ENCODE results near the gene MRPS21. TPM values are rescaled to one million over a fixed set of nuclear protein-coding genes. Genes with fewer than 3 reads are reported as not detected.

The MRPS21 gene
- total and polyA plus RNA-seq, 2 experiments from 2014 or later = 41.9 to 82.5 TPM

DNA sequence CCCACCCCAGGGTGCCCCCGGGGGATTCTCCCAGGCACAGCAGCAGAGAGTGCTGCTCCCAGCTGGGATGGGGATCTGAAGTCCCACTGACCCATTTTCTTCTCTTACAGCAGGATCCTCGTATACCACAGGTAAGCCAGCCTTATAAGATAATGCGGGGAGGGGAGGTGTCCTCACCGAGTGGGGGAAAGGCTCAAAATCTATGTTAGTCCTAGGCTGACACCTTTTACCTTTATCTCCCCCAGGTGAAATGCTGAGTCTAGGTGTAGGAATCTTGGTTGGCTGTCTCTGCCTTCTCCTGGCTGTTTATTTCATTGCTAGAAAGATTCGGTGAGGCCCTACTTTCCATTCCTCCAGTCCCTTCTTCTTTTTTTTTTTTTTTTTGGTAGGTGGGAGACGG is 30.1 kb upstream of the MRPS21 start:
- DNase-seq (ENCODE audit: low spot score) = no peak
- Histone ChIP-seq H3K4me3 (no peak overlapping the region), H3K9me2 (replicated peaks; ENCODE audit: insufficient read depth) (no peaks in the 10 kb centered on the region), H2AFZ (no peak overlapping the region), H3K9me3 (ENCODE audit: low read depth) (no peaks in the 10 kb centered on the region), H3K27me3 (no peaks in the 10 kb centered on the region), H3K4me2 (no peak overlapping the region), H3K79me2 (peaks cover 22% of the 10 kb centered on the region), H3K36me3 (replicated peaks; ENCODE audit: insufficient read depth, low read depth) (no peaks in the 10 kb centered on the region), H4K20me1 (ENCODE audit: insufficient read depth, poor library complexity, severe bottlenecking) (no peaks in the 10 kb centered on the region), H3K27ac (no peak overlapping the region), H3K4me1 (ENCODE audit: insufficient read depth) (peaks cover 25% of the 10 kb centered on the region)
- TF ChIP-seq EZH2phosphoT487 (IDR thresholded peaks at IDR 0.05; ENCODE audit: low read depth, severe bottlenecking, unreplicated experiment) (no peak), EZH2 (IDR thresholded peaks at IDR 0.05; ENCODE audit: borderline replicate concordance) (no peak)
- TF ChIP-seq, protein P1, sequence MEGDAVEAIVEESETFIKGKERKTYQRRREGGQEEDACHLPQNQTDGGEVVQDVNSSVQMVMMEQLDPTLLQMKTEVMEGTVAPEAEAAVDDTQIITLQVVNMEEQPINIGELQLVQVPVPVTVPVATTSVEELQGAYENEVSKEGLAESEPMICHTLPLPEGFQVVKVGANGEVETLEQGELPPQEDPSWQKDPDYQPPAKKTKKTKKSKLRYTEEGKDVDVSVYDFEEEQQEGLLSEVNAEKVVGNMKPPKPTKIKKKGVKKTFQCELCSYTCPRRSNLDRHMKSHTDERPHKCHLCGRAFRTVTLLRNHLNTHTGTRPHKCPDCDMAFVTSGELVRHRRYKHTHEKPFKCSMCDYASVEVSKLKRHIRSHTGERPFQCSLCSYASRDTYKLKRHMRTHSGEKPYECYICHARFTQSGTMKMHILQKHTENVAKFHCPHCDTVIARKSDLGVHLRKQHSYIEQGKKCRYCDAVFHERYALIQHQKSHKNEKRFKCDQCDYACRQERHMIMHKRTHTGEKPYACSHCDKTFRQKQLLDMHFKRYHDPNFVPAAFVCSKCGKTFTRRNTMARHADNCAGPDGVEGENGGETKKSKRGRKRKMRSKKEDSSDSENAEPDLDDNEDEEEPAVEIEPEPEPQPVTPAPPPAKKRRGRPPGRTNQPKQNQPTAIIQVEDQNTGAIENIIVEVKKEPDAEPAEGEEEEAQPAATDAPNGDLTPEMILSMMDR (IDR thresholded peaks at IDR 0.05; ENCODE audit: poor library complexity) = no peak
- WGBS (ENCODE audit: low lambda C conversion rate, missing lambda C conversion rate) = 86% methylated on average over 6 of the region's 6 CpGs

DNA sequence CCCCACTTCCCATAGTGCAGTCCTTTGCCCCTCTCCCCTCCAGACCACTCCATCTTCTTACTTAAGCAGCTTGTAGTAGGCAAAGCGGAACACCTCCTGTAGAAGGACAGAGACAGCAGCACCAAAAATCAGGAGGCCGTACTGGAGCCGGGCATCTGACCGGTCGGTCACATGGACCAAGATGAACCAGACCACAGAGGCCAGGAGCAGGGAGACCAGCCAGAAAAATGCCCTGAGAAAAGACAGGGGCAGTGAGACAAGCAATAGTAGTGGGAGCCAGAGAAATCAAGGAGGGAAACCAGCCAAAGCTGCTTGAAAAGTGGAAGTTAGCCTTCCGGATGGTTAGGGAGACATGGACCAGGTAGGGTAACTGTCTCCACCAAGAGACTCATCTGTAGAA is 25.8 kb upstream of the MRPS21 start:
- Histone ChIP-seq H3K36me3 (replicated peaks; ENCODE audit: insufficient read depth, low read depth) (no peaks in the 10 kb centered on the region), H4K20me1 (ENCODE audit: insufficient read depth, poor library complexity, severe bottlenecking) (no peaks in the 10 kb centered on the region), H3K4me1 (ENCODE audit: insufficient read depth) (peaks cover 19% of the 10 kb centered on the region), H3K27ac (peak overlapping the region; percentile 95), H3K27me3 (no peaks in the 10 kb centered on the region), H3K9me3 (ENCODE audit: low read depth) (no peaks in the 10 kb centered on the region), H3K4me3 (peak overlapping the region; percentile 58), H3K79me2 (peaks cover 24% of the 10 kb centered on the region), H2AFZ (no peak overlapping the region), H3K4me2 (peak overlapping the region; percentile 93), H3K9me2 (replicated peaks; ENCODE audit: insufficient read depth) (no peaks in the 10 kb centered on the region)
- DNase-seq (ENCODE audit: low spot score) = no peak
- no peak for TF ChIP-seq EZH2 (IDR thresholded peaks at IDR 0.05; ENCODE audit: borderline replicate concordance)
- TF ChIP-seq, protein P1 (IDR thresholded peaks at IDR 0.05; ENCODE audit: poor library complexity) = no peak
- TF ChIP-seq EZH2phosphoT487 (IDR thresholded peaks at IDR 0.05; ENCODE audit: low read depth, severe bottlenecking, unreplicated experiment) = no peak
- WGBS (ENCODE audit: low lambda C conversion rate, missing lambda C conversion rate) = 48% methylated on average over 6 of the region's 6 CpGs

DNA sequence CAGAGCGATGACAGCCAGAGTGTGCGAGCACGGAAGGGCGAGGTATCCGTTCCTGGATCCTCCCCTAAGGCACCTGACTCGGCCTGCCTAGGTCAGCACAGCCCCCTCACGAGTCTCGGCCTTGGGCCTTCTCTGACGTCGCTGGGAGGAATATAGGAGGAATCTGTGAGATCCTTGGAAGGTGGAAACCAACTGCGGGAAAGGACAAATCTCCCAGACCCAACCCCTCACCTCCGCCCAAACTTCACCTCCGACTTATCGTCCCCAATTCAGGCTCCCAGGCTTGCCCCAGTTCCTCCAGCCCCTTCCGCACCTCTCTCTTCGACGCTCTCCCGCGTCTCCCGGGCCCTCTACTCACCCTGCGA is 25.3 kb upstream of the MRPS21 start:
- peak; percentile 77 for DNase-seq (ENCODE audit: low spot score)
- no peaks in the 10 kb centered on the region for H3K36me3 ChIP-seq (replicated peaks; ENCODE audit: insufficient read depth, low read depth)
- H3K4me2 ChIP-seq = peak overlapping the region; percentile 93
- H3K9me2 ChIP-seq (replicated peaks; ENCODE audit: insufficient read depth) = no peaks in the 10 kb centered on the region
- H2AFZ ChIP-seq = peak overlapping the region; percentile 70
- TF ChIP-seq, protein P1 (IDR thresholded peaks at IDR 0.05; ENCODE audit: poor library complexity) = no peak
- no peak for TF ChIP-seq EZH2 (IDR thresholded peaks at IDR 0.05; ENCODE audit: borderline replicate concordance)
- TF ChIP-seq EZH2phosphoT487 (IDR thresholded peaks at IDR 0.05; ENCODE audit: low read depth, severe bottlenecking, unreplicated experiment) = no peak
- peak overlapping the region; percentile 95 for H3K27ac ChIP-seq
- H3K27me3 ChIP-seq = no peaks in the 10 kb centered on the region
- peak overlapping the region; percentile 58 for H3K4me3 ChIP-seq
- peaks cover 19% of the 10 kb centered on the region for H3K4me1 ChIP-seq (ENCODE audit: insufficient read depth)
- no peaks in the 10 kb centered on the region for H4K20me1 ChIP-seq (ENCODE audit: insufficient read depth, poor library complexity, severe bottlenecking)
- under 1% methylated on average over 21 of the region's 21 CpGs for WGBS (ENCODE audit: low lambda C conversion rate, missing lambda C conversion rate)
- H3K9me3 ChIP-seq (ENCODE audit: low read depth) = no peaks in the 10 kb centered on the region
- peaks cover 24% of the 10 kb centered on the region for H3K79me2 ChIP-seq
